Left forelimb (tissue), 1 donor: ENCODE results near the gene FAM90A26.
"Not testable (repeated sequence)": the region's sequence is repeated elsewhere in the genome, so short reads cannot be mapped to it uniquely, and the experiment has no call there.

Experiments used
- DNase-seq: peaks from one replicate; pipeline ENCODE4 v3.0.0-alpha.2; 2018; ENCODE audit warnings: low spot score

The FAM90A26 gene

GRCh38 chr4:9158392-9158791, 11.8 kb upstream of the FAM90A26 start:
- DNase-seq = not testable (repeated sequence)

DNA sequence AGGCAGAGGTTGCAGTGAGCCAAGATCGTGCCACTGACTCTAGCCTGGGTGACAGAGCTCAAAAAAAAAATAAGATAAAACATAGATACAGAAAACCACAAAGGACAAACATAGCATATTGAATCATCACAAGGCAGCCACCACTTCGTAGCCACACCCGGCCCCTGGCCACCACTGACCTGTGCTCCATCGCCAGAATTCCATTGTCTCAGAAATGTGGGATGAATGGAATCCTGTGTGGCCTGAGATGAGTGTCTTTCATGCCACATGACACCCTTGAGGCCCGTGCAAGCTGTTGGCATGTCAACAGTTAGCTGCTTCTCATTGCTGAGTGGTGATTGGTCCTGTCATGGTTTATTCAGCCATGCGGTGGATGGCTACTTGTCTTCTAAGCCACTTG, 10.2 kb upstream of the FAM90A26 start:
- DNase-seq = not testable (repeated sequence)

GRCh38 chr4:9165990-9166389, 4.2 kb upstream of the FAM90A26 start:
- not testable (repeated sequence) for DNase-seq

GRCh38 chr4:9210357-9210756, 40.1 kb downstream of the FAM90A26 start, which contains the start of gene USP17L10:
USP17L10 (plus strand) TSS chr4:9210657; CDS start chr4:9210657, 0 bp downstream.
- not testable (repeated sequence) for DNase-seq

DNA sequence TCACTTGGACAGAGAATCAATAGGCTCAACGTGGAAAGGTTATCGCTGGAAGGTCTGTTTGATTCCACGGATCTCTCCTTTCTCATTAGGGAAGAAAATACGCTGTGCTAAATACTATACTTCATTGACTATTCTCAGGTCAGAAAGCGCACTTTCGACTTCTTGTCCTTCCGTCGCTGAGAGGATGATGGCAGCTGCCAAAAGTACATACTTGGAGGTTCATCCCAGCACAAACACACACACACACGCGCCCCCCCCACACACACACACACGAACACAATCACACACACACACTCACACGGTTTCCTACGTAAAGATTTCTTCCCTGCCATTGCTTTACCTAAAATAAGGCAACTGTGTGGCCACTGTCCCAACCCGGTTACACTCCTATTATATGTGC, 44.5 kb downstream of the FAM90A26 start:
- DNase-seq = not testable (repeated sequence)

- not testable (repeated sequence) for DNase-seq
Observed at GRCh38 chr4:9215105-9215504, 44.9 kb downstream of the FAM90A26 start, which contains the start of gene USP17L11. USP17L11 (plus strand) TSS chr4:9215405; CDS start chr4:9215405, 0 bp downstream.

DNA sequence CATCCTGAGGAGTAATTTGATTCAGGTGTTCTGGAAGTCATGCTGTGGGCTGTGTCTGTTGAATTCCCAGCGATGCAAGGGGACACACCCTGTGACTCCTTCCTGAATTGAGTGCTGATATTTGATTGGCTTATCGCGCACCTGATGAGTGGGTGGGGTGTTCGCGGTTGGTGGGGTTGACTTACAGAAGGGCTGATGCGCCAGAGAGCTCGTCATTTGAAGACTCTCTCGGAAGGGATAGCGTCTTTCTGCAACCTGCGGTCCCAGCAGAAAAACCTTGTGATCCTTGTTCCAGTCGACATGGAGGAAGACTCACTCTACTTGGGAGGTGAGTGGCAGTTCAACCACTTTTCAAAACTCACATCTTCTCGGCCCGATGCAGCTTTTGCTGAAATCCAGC, 49.6 kb downstream of the FAM90A26 start, which contains the start of gene USP17L12:
Gene USP17L12 (plus strand): TSS at position 301 of the 400 bp plus-strand sequence. CDS start 0 bp downstream, at position 301.
- DNase-seq = not testable (repeated sequence)

DNA sequence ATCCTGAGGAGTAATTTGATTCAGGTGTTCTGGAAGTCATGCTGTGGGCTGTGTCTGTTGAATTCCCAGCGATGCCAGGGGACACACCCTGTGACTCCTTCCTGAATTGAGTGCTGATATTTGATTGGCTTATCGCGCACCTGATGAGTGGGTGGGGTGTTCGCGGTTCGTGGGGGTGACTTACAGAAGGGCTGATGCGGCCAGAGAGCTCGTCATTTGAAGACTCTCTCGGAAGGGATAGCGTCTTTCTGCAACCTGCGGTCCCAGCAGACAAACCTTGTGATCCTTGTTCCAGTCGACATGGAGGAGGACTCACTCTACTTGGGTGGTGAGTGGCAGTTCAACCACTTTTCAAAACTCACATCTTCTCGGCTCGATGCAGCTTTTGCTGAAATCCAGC, 54.4 kb downstream of the FAM90A26 start, which contains the start of gene USP17L13:
Gene USP17L13 (plus strand): TSS at position 301 of the 400 bp plus-strand sequence. CDS start 0 bp downstream, at position 301.
- DNase-seq = not testable (repeated sequence)
